ELF-1 (cell line): ENCODE data around the gene RPL21.

Source experiments
- DNase-seq: peaks from one replicate; pipeline ENCODE4 v3.0.0-alpha.2; 2016; ENCODE audit warnings: low read depth, low spot score

The RPL21 gene

GRCh38 chr13:27258637-27259386 is 7.5 kb downstream of the RPL21 start:
- no peak for DNase-seq

DNA sequence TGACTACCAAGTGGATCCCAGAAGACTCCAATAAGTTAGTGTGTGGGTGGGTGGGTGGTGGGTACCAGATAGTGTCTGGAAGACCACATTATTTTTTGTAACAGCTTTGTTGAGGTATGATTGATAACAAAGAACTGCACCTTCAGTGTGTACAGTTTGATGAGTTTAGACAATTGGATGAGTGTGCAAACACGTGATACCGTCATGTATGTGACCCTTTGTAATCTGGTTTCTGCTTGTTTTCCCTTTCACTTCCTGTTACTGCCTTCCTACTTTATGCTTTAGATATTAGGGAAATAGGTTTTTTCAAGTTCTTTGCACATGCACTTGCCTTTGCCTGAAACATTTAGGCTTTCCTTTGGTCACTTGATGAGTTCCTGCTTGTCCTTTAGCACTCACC is 8.5 kb downstream of the RPL21 start:
- no peak for DNase-seq

DNA sequence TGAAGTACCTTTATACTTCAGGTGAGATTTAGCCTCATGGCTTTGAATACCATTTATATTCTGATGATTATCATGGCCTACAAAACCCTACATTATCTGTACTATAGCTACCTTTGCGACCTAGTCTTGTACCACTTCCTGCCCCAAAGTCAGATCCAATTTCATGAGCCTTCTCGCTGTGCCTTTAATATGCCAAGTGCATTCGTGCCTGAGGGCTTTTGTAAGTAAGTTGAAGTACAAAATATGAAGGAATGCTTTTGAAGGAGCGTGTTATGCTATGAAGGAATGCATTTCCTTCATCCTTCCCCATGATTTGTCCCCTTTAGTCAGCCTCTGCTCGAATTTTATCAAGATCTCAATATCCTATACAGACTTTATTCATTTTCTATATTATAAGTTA is 10.0 kb downstream of the RPL21 start:
- no peak for DNase-seq

DNA sequence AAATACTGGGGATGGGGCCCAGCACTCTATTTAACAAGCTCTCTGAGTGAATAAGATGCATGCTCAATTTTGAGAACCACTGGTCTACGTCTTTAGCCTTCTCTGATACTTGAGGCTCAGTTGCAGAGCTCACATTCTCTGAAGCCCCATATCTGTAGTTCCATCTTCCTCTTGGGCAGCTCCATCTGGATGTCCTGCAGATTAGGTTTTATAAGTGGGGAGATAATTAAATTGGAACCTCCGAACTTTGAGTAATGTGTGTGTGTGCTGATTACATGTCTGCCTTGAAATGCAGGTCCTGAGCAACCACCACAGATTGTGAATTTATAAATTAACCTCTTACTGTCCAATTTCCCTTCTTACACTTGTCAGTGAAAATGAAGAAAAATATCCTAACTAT is 12.1 kb downstream of the RPL21 start:
- DNase-seq = no peak

DNA sequence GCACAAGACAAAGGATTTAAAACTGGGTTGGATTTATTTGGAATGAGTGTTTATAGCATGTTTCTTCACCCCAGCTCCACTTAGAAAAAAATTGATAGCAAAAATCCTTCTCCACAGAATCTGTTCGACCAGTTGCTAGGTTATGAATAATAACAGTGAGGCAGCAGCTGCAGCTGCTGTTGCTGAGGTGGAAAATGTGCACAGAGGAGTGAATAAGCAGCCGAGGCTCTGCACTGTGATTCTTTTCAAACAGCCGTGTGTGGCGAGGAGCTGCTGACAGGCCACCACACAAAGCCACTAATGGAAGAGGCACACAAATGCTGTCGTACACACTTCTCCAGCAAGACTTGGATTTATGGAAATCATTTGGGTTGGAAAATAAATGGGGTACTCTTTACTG is 12.8 kb downstream of the RPL21 start:
- DNase-seq = no peak

GRCh38 chr13:27264648-27265047 is 13.3 kb downstream of the RPL21 start:
- DNase-seq = no peak

DNA sequence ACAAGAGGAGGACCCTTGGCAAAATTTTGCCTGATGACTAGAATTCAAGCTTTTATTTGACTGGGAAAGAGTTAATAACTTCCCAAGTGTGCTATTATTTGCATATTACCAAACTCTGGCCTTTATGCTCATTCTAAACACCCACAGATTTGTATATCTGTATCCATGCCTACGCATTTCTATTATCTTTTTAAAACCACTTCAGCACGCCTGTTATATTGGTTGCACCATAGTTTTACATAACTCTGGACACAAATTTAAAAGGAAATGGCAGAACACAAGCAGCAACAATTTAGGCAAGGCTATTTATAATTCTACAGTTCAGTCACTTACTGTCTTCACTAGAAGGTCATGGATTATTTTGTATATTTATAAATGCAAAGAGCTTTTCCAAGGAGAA is 15.6 kb downstream of the RPL21 start:
- no peak for DNase-seq

DNA sequence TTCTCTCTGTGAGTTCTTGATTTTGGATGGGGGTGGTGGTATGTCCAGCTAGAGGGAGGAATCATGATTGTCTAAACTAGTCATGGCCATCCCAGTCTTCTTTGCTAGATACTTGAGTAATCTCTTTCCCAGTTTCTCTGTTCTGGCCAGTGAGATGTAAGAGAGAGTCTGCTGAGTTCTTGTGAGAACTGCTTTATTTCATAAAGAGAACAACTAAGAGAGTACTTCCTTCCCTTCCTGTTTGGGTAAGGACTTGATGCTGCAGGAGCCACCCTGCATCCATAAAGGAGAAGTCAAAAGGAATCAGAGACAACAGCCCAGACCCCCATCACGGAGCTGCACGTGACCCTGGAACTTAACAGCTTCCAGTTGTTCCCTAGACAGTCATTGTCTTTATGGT is 16.2 kb downstream of the RPL21 start:
- DNase-seq = no peak

DNA sequence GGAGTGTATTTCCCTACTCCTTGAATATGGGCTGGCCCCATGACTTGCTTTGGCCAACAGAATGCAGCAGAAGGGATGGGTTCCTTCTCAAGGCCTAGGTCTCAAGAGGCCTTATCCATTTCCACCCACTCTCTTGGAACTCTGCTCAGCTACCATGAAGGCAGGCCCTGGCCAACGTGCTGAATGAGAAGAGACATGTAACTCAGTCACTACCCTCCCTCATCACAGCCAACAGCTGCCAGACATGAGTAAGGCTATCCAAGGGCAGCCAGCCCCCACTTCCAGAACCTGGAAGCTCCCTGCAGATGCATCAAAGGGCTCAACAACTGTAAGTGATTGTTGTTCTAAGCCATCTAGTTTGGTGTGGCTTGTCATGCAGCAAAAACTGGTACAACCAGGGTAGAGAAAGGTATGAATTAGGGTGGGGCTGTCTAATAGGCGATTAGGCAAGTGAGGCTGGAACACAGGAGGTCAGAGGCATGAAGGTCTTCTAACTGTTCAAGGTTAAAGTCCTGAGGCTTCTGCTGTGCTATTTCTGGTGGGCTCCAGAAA is 17.8 kb downstream of the RPL21 start:
- no peak for DNase-seq

DNA sequence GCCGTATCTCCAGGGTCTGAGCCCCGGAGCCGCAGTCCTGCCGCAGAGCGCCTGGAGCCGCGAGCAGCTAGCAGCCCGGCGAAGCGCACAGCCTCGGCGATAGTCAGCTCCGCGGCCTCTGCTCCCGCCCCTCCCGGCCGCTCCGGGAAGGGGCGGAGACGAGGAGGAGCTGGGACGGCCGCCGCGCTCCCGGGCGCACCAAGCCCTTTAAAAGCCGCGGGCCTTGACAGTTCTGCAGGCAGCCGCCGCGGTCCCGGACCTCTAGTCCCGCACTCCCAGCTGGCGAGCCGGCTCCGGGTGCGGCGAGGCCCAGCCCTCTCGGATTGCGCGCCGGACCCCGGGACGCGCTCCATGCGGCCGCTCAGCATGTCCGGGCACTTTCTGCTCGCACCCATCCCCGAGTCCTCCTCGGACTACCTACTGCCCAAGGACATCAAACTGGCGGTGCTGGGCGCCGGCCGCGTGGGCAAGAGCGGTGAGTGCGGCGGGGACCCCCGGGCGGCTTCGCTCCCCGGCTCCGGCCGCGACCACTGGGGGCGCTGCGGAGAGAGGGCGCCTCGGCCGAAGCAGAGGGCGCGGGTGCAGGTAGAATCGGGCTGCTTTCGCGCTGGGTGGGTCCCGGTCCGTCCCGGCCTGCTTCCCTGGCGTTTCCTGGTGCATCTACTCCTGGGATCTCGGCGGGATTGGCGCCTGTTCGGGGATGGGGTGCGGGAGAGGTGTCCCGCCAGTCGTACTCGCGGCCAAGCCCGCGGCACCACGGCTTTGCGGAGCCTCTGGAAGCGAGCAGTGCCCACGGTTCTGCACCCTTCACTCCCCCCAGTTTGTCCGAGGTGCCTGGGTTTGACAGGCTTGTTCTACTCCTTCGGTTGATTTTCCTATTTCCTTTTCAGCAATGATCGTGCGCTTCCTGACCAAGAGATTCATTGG is 19.5 kb downstream of the RPL21 start, which contains the start of gene RASL11A:
TSS of gene RASL11A (plus strand) at position 237 of the 927 bp plus-strand sequence. CDS start at position 352, 115 bp downstream.
- DNase-seq = peak; percentile 90

- DNase-seq = no peak
Observed at GRCh38 chr13:27271570-27272096, 20.3 kb downstream of the RPL21 start.

DNA sequence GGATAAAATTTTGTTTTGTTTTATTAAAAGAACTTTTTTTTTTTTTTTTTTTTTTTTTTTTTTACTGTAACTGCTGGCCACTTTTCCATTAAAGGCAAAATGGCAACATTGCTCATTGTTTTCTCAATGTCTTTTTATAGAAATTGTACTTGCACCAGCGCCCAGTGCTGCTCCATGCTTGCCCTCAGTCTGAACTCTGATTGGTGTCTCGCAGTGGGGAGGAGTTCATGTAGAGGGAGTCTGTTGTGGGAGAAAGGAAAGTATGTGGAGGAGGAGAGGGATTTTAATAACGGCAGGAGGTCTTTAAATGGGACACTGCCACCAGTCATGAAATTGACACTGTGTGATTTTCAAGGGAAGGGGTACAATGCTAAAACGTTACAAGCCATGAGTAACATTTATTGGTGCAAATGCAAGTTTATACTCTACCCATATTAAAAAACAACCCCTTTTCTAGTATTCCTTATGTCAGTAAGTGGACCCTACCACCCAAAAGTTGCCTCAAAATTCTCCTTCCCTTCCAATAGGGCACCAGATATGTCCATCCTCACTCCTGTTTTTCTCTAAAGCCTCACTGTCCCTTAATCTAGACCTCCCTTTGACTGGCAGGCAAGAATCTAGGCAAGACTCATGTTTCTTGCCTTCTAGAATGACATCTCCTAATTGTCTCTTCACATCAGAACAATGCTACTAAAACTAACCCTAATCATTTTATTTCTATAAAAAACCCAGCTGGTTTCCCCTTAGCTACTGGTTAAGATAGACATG is 22.5 kb downstream of the RPL21 start:
- DNase-seq = no peak

GRCh38 chr13:27274631-27275030 is 23.3 kb downstream of the RPL21 start:
- no peak for DNase-seq

DNA sequence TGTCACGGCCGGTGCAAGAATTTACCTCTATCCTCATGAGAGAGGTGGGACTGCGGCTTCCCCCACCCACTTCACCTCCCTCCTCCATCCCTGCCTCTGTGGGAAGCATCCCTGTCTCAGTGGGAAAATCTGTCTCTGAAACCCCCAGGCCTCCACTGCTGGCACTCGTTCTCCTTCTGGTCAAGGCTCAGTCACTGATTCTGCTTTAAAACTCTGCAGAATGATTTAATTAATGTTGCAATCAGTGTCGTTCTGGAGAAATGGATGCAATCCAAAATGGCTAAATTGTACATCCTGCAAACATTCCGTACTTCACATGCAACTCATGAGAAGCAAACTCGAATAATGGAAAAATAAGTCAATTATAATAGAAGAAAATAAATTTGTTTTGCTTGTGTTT is 24.8 kb downstream of the RPL21 start:
- DNase-seq = no peak

DNA sequence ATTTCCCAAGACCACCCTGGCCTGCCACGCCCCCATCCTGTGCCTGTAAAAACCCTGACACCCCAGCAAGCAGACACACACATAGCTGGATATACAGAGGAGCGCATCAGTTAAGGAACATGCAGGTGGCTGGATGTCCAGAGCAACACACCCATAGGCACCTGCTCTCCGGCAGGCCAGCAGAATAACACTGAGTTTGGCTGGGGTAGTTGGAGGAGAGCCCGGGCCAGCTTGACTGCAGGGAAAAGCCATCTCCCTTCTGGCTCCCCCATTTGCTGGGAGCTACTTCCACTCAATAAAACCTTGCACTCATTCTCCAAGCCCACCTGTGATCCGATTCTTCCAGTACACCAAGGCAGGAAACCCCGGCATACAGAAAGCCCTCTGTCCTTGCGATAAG is 28.1 kb downstream of the RPL21 start:
- no peak for DNase-seq

GRCh38 chr13:27280009-27280656 is 28.8 kb downstream of the RPL21 start:
- DNase-seq = no peak

DNA sequence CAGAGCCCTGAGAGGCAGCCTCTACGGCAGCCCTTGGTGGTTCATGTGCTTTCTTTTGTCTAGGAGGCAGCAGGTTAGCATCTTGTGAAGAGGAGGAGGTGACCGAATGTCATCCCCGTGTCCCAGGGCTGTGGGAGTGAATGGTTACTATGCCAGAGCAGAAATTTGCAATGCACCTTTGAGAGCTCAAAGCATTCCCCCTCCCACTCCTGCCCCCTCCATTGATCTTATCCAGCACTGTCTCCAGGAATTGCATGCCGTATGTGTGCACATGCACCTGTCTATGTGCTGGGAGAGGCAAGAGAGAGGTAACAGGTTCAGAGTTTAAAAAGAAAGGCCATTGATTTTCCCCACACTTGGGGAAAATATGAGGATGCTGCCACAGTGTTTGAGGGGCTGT is 29.5 kb downstream of the RPL21 start:
- DNase-seq = no peak

GRCh38 chr13:27281420-27281819 is 30.1 kb downstream of the RPL21 start:
- no peak for DNase-seq

- DNase-seq = no peak
Observed at GRCh38 chr13:27283906-27284493, 32.6 kb downstream of the RPL21 start.

DNA sequence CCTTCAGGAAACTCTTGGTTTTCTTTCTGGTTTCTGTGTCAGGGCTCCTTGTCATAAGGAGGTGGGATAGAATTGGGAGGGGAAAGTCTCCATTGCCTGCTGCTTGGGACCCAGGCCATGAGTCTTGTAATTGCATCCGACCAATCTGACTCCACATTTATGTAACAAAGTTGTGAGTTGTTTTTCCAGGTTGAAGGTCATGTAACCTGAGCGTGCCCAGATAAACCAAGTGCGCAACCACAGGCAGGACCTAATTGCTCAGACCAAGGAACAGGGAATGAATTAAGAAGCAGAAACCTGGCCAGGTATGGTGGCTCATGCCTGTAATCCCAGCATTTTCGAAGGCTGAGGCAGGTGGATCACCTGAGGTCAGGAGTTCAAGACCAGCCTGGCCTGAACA is 37.0 kb downstream of the RPL21 start:
- no peak for DNase-seq
